Erythroblast (primary cell): ENCODE measurements around the gene GSN.

Experiments
- GATA1 ChIP-seq: IDR thresholded peaks from 2 replicates; pipeline ENCODE4 v1.6.1; 2011; ENCODE audit warnings: low read depth, mild to moderate bottlenecking, control low read depth, low read length, moderate library complexity
- POLR2A ChIP-seq: IDR thresholded peaks from 2 replicates; pipeline ENCODE4 v1.6.1; 2011; ENCODE audit warnings: mild to moderate bottlenecking, low read length

GRCh38 chr9:121289026-121289771, 21.2 kb downstream of the GSN start:
- TF ChIP-seq POLR2A, result no peak
- no peak for TF ChIP-seq GATA1
